ENCODE results near the gene CABLES2. TPM values are rescaled to one million over a fixed set of nuclear protein-coding genes. Genes with fewer than 3 reads are reported as not detected.
A peak's percentile ranks its signal among the peaks of the same experiment; 100 is the strongest.

Gene CABLES2
- total and polyA plus RNA-seq, 9 of the 15 experiments (the other 6 are each of a cell fraction or from before 2014, with no cell fraction given), result 0.46 to 4.2 (median 1.6) TPM

- TF ChIP-seq ZHX1 (conservative IDR thresholded peaks at IDR 0.05; ENCODE audit: low read length) (no peak), RBM15 (IDR thresholded peaks at IDR 0.05; ENCODE audit: insufficient read depth, low read length) (no peak), CREB3L1 (IDR thresholded peaks at IDR 0.05; ENCODE audit: borderline replicate concordance, low read depth) (peak; percentile 62; the same call in 1 of the 2 replicates)
These were observed 40.1 kb upstream of the CABLES2 start (continued) for GRCh38 chr20:62446888-62447869.

GRCh38 chr20:62446481-62446880 is 39.4 kb upstream of the CABLES2 start:
- Histone ChIP-seq H3K4me3 (no peak overlapping the region), H3K9me1 (ENCODE audit: control insufficient read depth, insufficient read depth, low read length) (no peaks in the 10 kb centered on the region), H3K27ac (ENCODE audit: extremely low read depth, low read depth, low read length) (no peak overlapping the region), H3K4me1 (replicated peaks in 1 of 2; ENCODE audit: control insufficient read depth in 2 of 2, insufficient read depth in 2 of 2, low read length in 2 of 2) (peaks cover 23 to 73% of the 10 kb centered on the region in 2 experiments; a peak in 4 of 5 replicates), H3K4me2 (ENCODE audit: insufficient read depth, low read length) (no peak overlapping the region), H3K36me3 (ENCODE audit: control insufficient read depth, insufficient read depth, low read length) (no peaks in the 10 kb centered on the region), H3K9me3 (replicated peaks; ENCODE audit: control insufficient read depth, insufficient read depth, low read depth, low read length) (no peaks in the 10 kb centered on the region), H3K79me2 (ENCODE audit: control insufficient read depth, insufficient read depth, low read length) (no peaks in the 10 kb centered on the region), H3K27me3 (ENCODE audit: control insufficient read depth in 2 of 2, insufficient read depth in 2 of 2, low read length in 2 of 2) (peaks cover 0 to 18% of the 10 kb centered on the region in 2 experiments; a peak in 4 of 5 replicates), H4K20me1 (replicated peaks; ENCODE audit: control insufficient read depth, insufficient read depth, low read length) (no peaks in the 10 kb centered on the region), H3K9ac (ENCODE audit: insufficient read depth in 1 of 2, low read depth in 2 of 2, low read length in 2 of 2) (peak overlapping the region in 1 of 2 experiments; percentile 24; a peak in 1 of 4 replicates), H2AFZ (ENCODE audit: low read depth, low read length) (peak overlapping the region; percentile 71)
- no peak for DNase-seq (ENCODE audit: extremely low read depth in 1 of 4, low spot score in 3 of 4)
- BruUV-seq (replicated peaks), result no TSS peak
- ChIA-PET CTCF (ENCODE audit: low intra/inter-chr PET ratio) (no interaction called here), POLR2A (interaction anchor here (0.7 to 1.5 kb wide), 2 partner anchors 13 to 221 kb away, joined by 3 to 5 read pairs; no protein-coding TSS in a partner anchor)
- no peak for FAIRE-seq
- intact Hi-C loops (cut with micrococcal nuclease) (no loop called here), in situ Hi-C loops (cut with MboI) (no loop called here)
- WGBS (ENCODE audit: insufficient coverage, low coverage, missing lambda C conversion rate), result 54% methylated on average over 11 of the region's 12 CpGs
- ATAC-seq, result no peak; the same call in 2 of the 3 replicates
- TF ChIP-seq, protein P1, sequence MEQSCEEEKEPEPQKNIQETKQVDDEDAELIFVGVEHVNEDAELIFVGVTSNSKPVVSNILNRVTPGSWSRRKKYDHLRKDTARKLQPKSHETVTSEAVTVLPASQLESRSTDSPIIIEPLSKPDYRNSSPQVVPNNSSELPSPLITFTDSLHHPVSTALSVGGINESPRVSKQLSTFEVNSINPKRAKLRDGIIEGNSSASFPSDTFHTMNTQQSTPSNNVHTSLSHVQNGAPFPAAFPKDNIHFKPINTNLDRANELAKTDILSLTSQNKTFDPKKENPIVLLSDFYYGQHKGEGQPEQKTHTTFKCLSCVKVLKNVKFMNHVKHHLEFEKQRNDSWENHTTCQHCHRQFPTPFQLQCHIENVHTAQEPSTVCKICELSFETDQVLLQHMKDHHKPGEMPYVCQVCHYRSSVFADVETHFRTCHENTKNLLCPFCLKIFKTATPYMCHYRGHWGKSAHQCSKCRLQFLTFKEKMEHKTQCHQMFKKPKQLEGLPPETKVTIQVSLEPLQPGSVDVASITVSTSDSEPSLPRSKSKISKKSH (CRISPR knock-in tag; IDR thresholded peaks at IDR 0.05), result no peak
- no peak for TF ChIP-seq VEZF1 (CRISPR knock-in tag; IDR thresholded peaks at IDR 0.05)
- no peak for TF ChIP-seq ELK1 (CRISPR knock-in tag; IDR thresholded peaks at IDR 0.05)
- no peak for TF ChIP-seq KDM2B (CRISPR knock-in tag; IDR thresholded peaks at IDR 0.05)
- TF ChIP-seq MYC (IDR thresholded peaks at IDR 0.05; ENCODE audit: low read depth, low read length), result no peak
- TF ChIP-seq MYC (CRISPR knock-in tag; IDR thresholded peaks at IDR 0.05; ENCODE audit: borderline replicate concordance, low read depth), result no peak

All from K562 (cell line).